RWPE2 (cell line): ENCODE data around the gene ST7.
A peak's percentile ranks its signal among the peaks of the same experiment; 100 is the strongest.

Experiments
- ATAC-seq: fragments of 200-7000 bp; cut with Tn5 transposase; 3 replicates; pipeline ENCODE4 v1.9.1; 2021; ENCODE audit warnings: low read depth
- DNase-seq: peaks from one replicate; pipeline ENCODE4 v3.0.0-alpha.2; 2020; ENCODE audit warnings: low spot score
- H3K27ac ChIP-seq: fragments of 450-650 bp; 2 replicates; pipeline ENCODE4 v1.5.1; 2017; ENCODE audit warnings: mild to moderate bottlenecking; ENCODE audit not compliant: poor library complexity, severe bottlenecking
- H3K27me3 ChIP-seq: fragments of 250-450 bp; sonication (Bioruptor Pico); 2 replicates; pipeline ENCODE4 v1.5.1; 2021; ENCODE audit warnings: mild to moderate bottlenecking, moderate library complexity; ENCODE audit not compliant: insufficient read depth, poor library complexity, severe bottlenecking
- H3K36me3 ChIP-seq: fragments of 250-450 bp; sonication (Bioruptor Pico); 2 replicates; pipeline ENCODE4 v1.5.1; 2020; ENCODE audit warnings: low read depth, mild to moderate bottlenecking, moderate library complexity
- H3K4me1 ChIP-seq: fragments of 250-450 bp; sonication (Bioruptor Pico); 2 replicates; pipeline ENCODE4 v1.5.1; 2021; ENCODE audit warnings: mild to moderate bottlenecking, moderate library complexity; ENCODE audit not compliant: insufficient read depth, poor library complexity, severe bottlenecking
- H3K4me3 ChIP-seq: fragments of 250-450 bp; sonication (Bioruptor Pico); 2 replicates; pipeline ENCODE4 v1.5.1; 2021; ENCODE audit warnings: mild to moderate bottlenecking, moderate library complexity; ENCODE audit not compliant: severe bottlenecking
- H3K9me3 ChIP-seq: fragments of 250-450 bp; sonication (Bioruptor Pico); 2 replicates; pipeline ENCODE4 v1.5.1; 2021; ENCODE audit warnings: mild to moderate bottlenecking, moderate library complexity; ENCODE audit not compliant: severe bottlenecking
- TF ChIP-seq, protein P1 (sequence below): fragments of 450-650 bp; IDR thresholded peaks from one replicate; pipeline ENCODE4 v1.5.1; 2017; ENCODE audit warnings: mild to moderate bottlenecking, moderate library complexity; ENCODE audit not compliant: poor library complexity, severe bottlenecking

The ST7 gene

DNA sequence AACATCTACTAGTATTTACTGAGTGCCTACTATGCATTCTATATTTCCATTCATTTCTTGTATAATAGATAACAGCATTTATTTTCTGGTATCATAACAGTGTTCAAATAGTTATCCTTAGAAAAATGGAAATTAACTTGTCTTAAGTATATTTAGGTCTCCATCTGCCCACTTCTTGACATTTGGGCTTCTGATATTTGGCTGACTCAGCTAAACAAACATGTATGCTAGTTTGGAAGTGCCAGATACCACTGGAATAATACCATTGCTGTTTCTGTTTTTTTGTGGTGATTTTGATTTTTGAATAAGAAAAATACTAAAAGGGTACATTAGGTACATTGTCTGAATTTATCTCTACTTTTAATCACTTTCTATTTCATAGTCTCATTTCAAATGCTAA is 169.2 kb downstream of the ST7 start:
- ATAC-seq, result no peak
- Histone ChIP-seq H3K27ac (no peak overlapping the region), H3K27me3 (peaks cover under 1% of the 10 kb centered on the region), H3K4me3 (no peak overlapping the region), H3K9me3 (no peaks in the 10 kb centered on the region), H3K36me3 (0 out of 2 replicates have a peak, but pooled peaks cover 2% of the 10 kb centered on the region), H3K4me1 (peaks cover 26% of the 10 kb centered on the region)
- no peak for DNase-seq
- TF ChIP-seq, protein P1, sequence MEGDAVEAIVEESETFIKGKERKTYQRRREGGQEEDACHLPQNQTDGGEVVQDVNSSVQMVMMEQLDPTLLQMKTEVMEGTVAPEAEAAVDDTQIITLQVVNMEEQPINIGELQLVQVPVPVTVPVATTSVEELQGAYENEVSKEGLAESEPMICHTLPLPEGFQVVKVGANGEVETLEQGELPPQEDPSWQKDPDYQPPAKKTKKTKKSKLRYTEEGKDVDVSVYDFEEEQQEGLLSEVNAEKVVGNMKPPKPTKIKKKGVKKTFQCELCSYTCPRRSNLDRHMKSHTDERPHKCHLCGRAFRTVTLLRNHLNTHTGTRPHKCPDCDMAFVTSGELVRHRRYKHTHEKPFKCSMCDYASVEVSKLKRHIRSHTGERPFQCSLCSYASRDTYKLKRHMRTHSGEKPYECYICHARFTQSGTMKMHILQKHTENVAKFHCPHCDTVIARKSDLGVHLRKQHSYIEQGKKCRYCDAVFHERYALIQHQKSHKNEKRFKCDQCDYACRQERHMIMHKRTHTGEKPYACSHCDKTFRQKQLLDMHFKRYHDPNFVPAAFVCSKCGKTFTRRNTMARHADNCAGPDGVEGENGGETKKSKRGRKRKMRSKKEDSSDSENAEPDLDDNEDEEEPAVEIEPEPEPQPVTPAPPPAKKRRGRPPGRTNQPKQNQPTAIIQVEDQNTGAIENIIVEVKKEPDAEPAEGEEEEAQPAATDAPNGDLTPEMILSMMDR, result no peak

DNA sequence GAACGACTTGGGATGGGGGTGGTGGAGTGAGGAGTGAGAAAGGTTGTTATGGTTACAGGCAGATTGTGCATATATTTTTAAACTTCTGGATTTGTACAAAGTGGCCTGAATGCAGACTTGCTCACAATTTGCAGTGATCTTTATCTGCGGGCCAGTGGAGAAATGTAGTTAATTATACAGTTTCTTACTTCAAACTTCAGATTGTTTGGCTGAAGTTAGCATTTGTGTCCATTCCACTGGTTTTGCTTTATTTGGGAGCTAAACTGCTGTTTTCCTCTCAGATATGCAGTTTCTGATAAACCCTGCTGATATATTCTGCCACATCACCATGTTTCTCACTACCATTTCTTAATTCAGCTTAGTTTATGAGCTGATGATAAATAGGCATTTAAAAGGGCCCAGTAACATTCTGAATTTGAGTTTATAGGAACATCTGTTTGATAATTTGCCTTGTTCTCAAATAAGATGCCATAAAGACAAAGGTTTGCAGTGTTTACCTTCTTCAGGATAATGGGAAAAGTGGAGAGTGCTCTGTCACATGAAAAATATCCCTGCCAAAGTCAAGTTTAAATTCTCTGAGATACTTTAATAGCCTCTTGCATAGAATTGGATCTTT is 170.1 kb downstream of the ST7 start:
- H3K9me3 ChIP-seq, result no peaks in the 10 kb centered on the region
- no peak overlapping the region for H3K4me3 ChIP-seq
- no peak for ATAC-seq
- DNase-seq, result no peak
- H3K27ac ChIP-seq, result no peak overlapping the region
- H3K27me3 ChIP-seq, result peaks cover 4% of the 10 kb centered on the region
- H3K4me1 ChIP-seq, result peaks cover 26% of the 10 kb centered on the region
- H3K36me3 ChIP-seq, result 0 out of 2 replicates have a peak, but pooled peaks cover 2% of the 10 kb centered on the region
- TF ChIP-seq, protein P1, result no peak

DNA sequence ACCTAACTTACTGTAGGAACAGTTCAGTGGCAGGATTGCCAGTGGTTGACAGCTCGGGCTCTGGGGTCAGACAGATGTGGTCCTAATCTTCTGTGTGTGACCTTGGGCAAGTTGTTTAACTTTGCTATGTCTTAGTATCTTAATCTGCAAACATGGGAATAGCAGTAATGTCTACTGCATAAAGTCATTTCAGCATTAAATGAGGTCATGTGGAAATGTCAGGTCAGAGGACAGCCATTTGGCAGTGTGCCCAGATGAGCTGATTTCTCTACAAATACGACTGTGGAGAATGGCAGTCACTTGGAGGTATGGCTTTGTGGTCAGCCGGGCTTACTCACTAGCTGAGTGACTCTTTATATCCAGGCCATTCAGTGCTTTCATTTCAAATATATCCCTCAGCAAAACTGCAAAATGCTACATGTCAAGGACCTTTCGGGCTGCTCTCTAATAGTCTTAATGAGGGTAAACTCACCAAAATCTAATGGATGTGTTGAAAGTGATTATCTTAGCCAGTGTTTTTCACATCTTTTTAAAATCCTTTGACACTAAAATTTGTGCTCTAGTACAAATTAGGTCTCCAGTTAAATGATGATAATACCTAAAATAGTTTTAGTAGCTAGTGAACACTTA is 171.4 kb downstream of the ST7 start:
- TF ChIP-seq, protein P1, result no peak
- Histone ChIP-seq H3K36me3 (0 out of 2 replicates have a peak, but pooled peaks cover 2% of the 10 kb centered on the region), H3K9me3 (no peaks in the 10 kb centered on the region), H3K27me3 (peaks cover 4% of the 10 kb centered on the region), H3K4me3 (no peak overlapping the region), H3K4me1 (peaks cover 23% of the 10 kb centered on the region), H3K27ac (peak overlapping the region; percentile 12)
- DNase-seq (peak; percentile 86), ATAC-seq (peak; percentile 96)

DNA sequence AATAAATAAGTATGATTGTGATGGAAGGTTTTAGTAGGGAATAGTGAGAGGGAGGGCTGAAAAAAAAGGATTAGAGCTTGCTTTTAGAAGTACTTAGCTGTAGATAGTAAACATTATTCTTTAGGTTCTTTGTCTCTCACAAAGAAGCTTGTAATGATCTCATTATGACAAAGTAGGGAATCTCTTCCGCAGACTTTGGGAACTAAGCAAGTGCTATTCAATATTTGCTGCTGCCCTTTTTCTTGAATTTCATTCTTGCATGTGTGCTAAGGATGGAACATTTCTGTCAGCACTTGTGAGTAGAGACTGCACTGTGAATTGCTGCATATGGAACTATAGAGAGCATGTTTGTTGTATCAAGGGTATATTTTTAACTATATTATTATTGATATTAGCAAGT is 173.4 kb downstream of the ST7 start:
- DNase-seq, result no peak
- no peak for ATAC-seq
- Histone ChIP-seq H3K9me3 (no peaks in the 10 kb centered on the region), H3K27me3 (peaks cover 4% of the 10 kb centered on the region), H3K4me3 (no peak overlapping the region), H3K4me1 (peaks cover 30% of the 10 kb centered on the region), H3K36me3 (0 out of 2 replicates have a peak, but pooled peaks cover 2% of the 10 kb centered on the region), H3K27ac (no peak overlapping the region)
- TF ChIP-seq, protein P1, result no peak

DNA sequence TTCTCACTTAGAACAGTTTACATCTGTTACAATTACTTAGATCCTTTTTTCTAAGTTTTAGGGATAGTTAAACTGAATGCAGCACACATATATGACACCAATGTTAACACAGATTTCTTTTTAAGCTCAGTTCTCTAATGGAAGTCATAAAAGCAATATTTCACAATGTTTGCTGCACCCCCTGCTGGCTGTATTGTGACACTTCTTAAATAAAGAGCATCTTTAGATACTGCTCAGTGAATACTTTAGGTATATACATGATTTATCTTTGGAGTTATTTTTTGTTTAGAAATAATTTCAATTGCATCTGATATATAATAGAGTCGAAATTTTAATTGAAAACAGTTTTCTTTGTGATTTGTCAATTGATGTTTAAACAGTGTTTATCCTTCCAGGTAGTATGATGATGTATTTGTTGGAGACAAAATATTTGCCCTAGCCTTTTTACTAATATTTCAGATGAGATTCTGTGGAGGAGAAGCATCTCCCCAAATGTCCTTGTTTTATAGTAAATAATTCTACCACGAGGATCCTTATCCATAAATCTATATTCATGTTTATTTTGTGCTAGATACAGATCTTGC is 174.4 kb downstream of the ST7 start:
- Histone ChIP-seq H3K4me1 (peaks cover 40% of the 10 kb centered on the region), H3K9me3 (no peaks in the 10 kb centered on the region), H3K27me3 (peaks cover 4% of the 10 kb centered on the region), H3K36me3 (0 out of 2 replicates have a peak, but pooled peaks cover 2% of the 10 kb centered on the region), H3K4me3 (no peak overlapping the region), H3K27ac (no peak overlapping the region)
- TF ChIP-seq, protein P1, result peak; percentile 91
- 0 out of 3 replicates have a peak, but pooled peaks have one; percentile 31 for ATAC-seq
- DNase-seq, result no peak
